ENCODE data around the gene UROC1.

The UROC1 gene

DNA sequence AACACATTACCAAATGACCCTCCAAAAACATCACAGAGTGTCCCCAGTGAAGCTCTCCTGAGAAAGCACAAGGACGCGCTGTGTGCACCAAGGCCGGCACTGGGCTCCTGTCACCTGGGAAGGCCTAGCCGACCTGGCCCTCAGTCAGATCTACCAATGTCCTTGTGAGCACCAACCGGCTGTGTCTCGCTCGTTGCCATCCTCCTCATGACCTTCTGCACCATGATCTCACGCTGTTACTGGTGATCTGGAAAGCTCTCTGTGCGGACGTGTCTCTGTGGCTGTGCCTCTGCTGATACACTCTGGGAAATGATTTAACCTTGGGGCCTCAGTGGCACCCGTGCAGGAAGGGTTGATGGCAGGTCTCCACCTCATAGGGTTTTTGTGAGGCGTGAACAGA is 66.1 kb downstream of the UROC1 start:
- TF ChIP-seq CTCF (IDR thresholded peaks at IDR 0.05; ENCODE audit: low read depth, low read length), result no peak
- no peak for DNase-seq (ENCODE audit: low read depth, low spot score)
- H3K4me3 ChIP-seq (ENCODE audit: low read depth, low read length), result no peak overlapping the region
- in situ Hi-C loops (cut with HindIII; ENCODE audit: low sequenced_read_pairs), result no loop called here

- TF ChIP-seq CTCF (IDR thresholded peaks at IDR 0.05; ENCODE audit: low read depth, low read length), result no peak
- H3K4me3 ChIP-seq (ENCODE audit: low read depth, low read length), result no peak overlapping the region
- in situ Hi-C loops (cut with HindIII; ENCODE audit: low sequenced_read_pairs), result no loop called here
- no peak for DNase-seq (ENCODE audit: low read depth, low spot score)
Observed at GRCh38 chr3:126450744-126451143, 66.8 kb downstream of the UROC1 start.

DNA sequence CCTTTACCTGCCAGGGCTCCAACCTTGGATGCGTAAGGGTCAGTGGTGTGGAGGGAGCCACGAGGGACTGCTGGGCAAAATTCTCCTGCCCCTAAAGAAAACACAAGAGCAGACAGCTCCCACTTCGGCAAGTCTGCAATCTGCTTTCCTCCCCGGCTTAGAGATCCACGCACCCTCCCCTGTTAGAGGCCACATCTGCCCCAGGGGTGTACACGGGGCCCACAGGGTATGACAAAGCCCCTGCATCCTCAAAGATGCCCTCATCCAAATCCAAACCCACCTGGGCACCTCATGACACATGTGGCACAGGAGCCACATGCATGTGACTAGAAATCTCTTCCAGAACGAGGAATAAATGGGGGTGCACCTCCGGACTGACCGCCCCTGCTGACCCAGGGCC is 67.4 kb downstream of the UROC1 start:
- no peak for DNase-seq (ENCODE audit: low read depth, low spot score)
- no peak for TF ChIP-seq CTCF (IDR thresholded peaks at IDR 0.05; ENCODE audit: low read depth, low read length)
- in situ Hi-C loops (cut with HindIII; ENCODE audit: low sequenced_read_pairs), result no loop called here

GRCh38 chr3:126449621-126450051 is 67.9 kb downstream of the UROC1 start:
- no peak for TF ChIP-seq CTCF (IDR thresholded peaks at IDR 0.05; ENCODE audit: low read depth, low read length)
- no peak for DNase-seq (ENCODE audit: low read depth, low spot score)
- H3K4me3 ChIP-seq (ENCODE audit: low read depth, low read length), result no peak overlapping the region
- in situ Hi-C loops (cut with HindIII; ENCODE audit: low sequenced_read_pairs), result no loop called here

More for the DNA sequence above, 67.4 kb downstream of the UROC1 start:
- H3K4me3 ChIP-seq (ENCODE audit: low read depth, low read length), result no peak overlapping the region

DNA sequence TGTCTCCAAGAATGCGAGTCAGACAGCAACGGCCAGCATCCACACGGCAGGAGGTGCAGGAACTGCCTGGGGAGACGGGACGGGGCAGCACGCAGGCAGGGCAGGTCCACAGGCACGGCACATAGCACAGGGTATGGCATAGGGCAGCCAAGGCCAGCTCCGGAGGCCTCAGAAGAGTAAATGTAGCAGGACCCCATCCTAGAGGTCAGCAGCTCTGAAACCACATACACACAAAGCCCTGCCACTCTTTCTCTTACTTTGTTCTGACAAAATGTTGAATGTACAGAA is 68.7 kb downstream of the UROC1 start:
- in situ Hi-C loops (cut with HindIII; ENCODE audit: low sequenced_read_pairs), result no loop called here
- DNase-seq (ENCODE audit: low read depth, low spot score), result no peak
- TF ChIP-seq CTCF (IDR thresholded peaks at IDR 0.05; ENCODE audit: low read depth, low read length), result no peak
- no peak overlapping the region for H3K4me3 ChIP-seq (ENCODE audit: low read depth, low read length)

DNA sequence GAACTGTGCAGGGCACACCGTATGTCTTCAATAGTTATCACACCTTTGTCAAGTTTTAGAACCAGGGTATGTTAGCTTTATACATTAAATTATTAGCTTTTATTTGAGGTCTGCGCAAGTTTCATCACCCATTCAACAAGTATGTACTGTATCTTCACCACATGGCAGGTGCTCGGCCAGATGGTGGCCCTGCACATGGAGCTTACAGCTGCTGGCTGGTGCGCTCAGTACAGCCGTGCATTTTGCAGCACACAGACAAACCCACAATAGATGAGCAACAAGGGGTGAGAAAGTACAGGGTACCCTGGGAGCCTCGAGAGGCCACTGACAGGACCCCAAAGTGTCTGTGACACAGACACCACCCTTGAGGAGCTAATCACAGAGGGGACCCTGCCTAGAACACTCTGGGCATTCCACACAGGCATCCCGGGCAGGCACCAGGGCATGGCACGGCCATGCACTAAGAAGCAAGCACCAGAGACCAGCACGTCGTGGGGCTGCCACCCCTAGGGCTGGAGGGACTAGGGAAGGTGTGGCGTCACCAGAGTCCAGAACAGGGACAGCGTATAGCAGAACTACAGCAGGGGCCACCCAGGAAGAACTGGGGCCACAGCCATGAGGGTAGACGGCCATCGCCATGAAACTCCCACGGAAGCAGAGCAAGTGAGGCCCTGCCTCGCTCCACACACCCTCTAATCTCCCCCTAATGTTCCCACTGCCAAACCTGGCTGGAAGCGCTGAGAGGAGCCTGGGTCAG is 69.3 kb downstream of the UROC1 start:
- H3K4me3 ChIP-seq (ENCODE audit: low read depth, low read length), result no peak overlapping the region
- no peak for TF ChIP-seq CTCF (IDR thresholded peaks at IDR 0.05; ENCODE audit: low read depth, low read length)
- in situ Hi-C loops (cut with HindIII; ENCODE audit: low sequenced_read_pairs), result no loop called here
- DNase-seq (ENCODE audit: low read depth, low spot score), result no peak

All from astrocyte of the spinal cord (primary cell).